ENCODE measurements around the gene DOCK7. TPM values are rescaled to one million over a fixed set of nuclear protein-coding genes. Genes with fewer than 3 reads are reported as not detected.

The DOCK7 gene
- total and polyA plus RNA-seq, 7 donors: 6.5 to 54.8 (median 32.4) TPM

GRCh38 chr1:62693123-62693522 lies 4.9 kb upstream of the DOCK7 start:
- H3K4me1 ChIP-seq: peaks cover 0 to 34% (median 29%) of the 10 kb centered on the region in 4 donors
- TF ChIP-seq POLR2A (IDR thresholded peaks at IDR 0.05) (no peak), POLR2AphosphoS5 (IDR thresholded peaks at IDR 0.05) (no peak), EP300 (IDR thresholded peaks at IDR 0.05) (no peak), CTCF (IDR thresholded peaks at IDR 0.05) (no peak)
- H3K4me3 ChIP-seq: no peak overlapping the region
- H3K9me3 ChIP-seq: no peaks in the 10 kb centered on the region
- H3K36me3 ChIP-seq: no peaks in the 10 kb centered on the region
- no peaks in the 10 kb centered on the region for H3K27me3 ChIP-seq
- DNase-seq: no peak
- 95 to 97% methylated on average over 4 of the region's 4 CpGs for WGBS, 2 donors
- intact Hi-C loops (cut with DNase I): no loop called here
- no peak overlapping the region for H3K27ac ChIP-seq

GRCh38 chr1:62691062-62691844 lies 3.1 kb upstream of the DOCK7 start:
- intact Hi-C loops (cut with DNase I): no loop called here
- 82 to 89% methylated on average over 2 of the region's 2 CpGs for WGBS, 2 donors
- Histone ChIP-seq H3K36me3 (no peaks in the 10 kb centered on the region), H3K4me3 (no peak overlapping the region), H3K4me1 (peaks cover 0 to 46% (median 39%) of the 10 kb centered on the region in 4 donors), H3K9me3 (no peaks in the 10 kb centered on the region), H3K27ac (peak overlapping the region; percentile 62 to 85 (median 74)), H3K27me3 (no peaks in the 10 kb centered on the region)
- DNase-seq: no peak
- no peak for TF ChIP-seq POLR2A (IDR thresholded peaks at IDR 0.05)
- no peak for TF ChIP-seq EP300 (IDR thresholded peaks at IDR 0.05)
- TF ChIP-seq POLR2AphosphoS5 (IDR thresholded peaks at IDR 0.05): no peak
- no peak for TF ChIP-seq CTCF (IDR thresholded peaks at IDR 0.05)

GRCh38 chr1:62689524-62689923 lies 1.3 kb upstream of the DOCK7 start:
- DNase-seq: no peak
- WGBS, 2 donors: 71 to 82% methylated on average over 1 of the region's 1 CpG
- H3K27me3 ChIP-seq: no peaks in the 10 kb centered on the region
- intact Hi-C loops (cut with DNase I): loop anchor here (5.0 kb wide), 1 partner anchor 58 kb away; no protein-coding TSS in a partner anchor
- peaks cover 0 to 60% (median 49%) of the 10 kb centered on the region in 4 donors for H3K4me1 ChIP-seq
- H3K4me3 ChIP-seq: no peak overlapping the region
- no peaks in the 10 kb centered on the region for H3K36me3 ChIP-seq
- TF ChIP-seq POLR2A (IDR thresholded peaks at IDR 0.05) (no peak), CTCF (IDR thresholded peaks at IDR 0.05) (no peak), EP300 (IDR thresholded peaks at IDR 0.05) (no peak), POLR2AphosphoS5 (IDR thresholded peaks at IDR 0.05) (no peak)
- H3K27ac ChIP-seq: peak overlapping the region; percentile 62 to 85 (median 74)
- no peaks in the 10 kb centered on the region for H3K9me3 ChIP-seq

DNA sequence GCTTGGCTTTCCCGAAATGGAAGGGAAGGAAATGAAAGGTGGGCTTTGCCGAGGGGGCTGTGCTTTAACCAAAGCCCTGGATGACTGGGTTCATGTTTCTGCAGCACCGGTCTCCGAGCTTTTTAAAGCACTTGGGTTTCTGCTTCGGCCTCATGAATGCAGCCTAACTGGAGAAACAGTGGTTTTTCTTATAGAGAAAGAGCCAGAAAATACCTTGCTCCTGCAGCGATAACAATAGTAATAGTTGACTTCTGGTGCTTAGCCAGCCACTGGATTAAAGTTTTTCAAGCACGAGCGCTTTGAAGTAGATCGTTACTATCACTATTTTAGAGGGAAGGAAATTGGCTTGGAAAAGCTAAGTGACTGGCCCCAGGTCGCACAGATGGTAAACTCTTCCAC lies 500 bp upstream of the DOCK7 start:
- TF ChIP-seq EP300 (IDR thresholded peaks at IDR 0.05) (no peak), POLR2A (IDR thresholded peaks at IDR 0.05) (no peak), CTCF (IDR thresholded peaks at IDR 0.05) (no peak)
- Histone ChIP-seq H3K9me3 (no peaks in the 10 kb centered on the region), H3K4me1 (peaks cover 0 to 61% (median 49%) of the 10 kb centered on the region in 4 donors), H3K27me3 (no peaks in the 10 kb centered on the region), H3K36me3 (no peaks in the 10 kb centered on the region), H3K4me3 (peak overlapping the region; percentile 81 to 92 (median 88)), H3K27ac (peak overlapping the region; percentile 81 to 88 (median 84))
- no peak for DNase-seq
- intact Hi-C loops (cut with DNase I): loop anchor here (5.0 kb wide), 1 partner anchor 59 kb away; no protein-coding TSS in a partner anchor
- WGBS, 2 donors: 1% methylated on average over 10 of the region's 10 CpGs
